Mesothelial cell of epicardium (in vitro differentiated cells): ENCODE data around the gene RCOR3. TPM values are rescaled to one million over a fixed set of nuclear protein-coding genes. Genes with fewer than 3 reads are reported as not detected.

Experiments
- DNase-seq, 2 experiments: peaks; one replicate each; pipeline ENCODE4 v3.0.0; 2021; ENCODE audit warnings: low spot score in 2 of 2; ENCODE audit not compliant: unreplicated experiment in 2 of 2
- H3K27ac Mint-ChIP-seq: 2 replicates; pipeline ENCODE4 v1.8.0; 2021; ENCODE audit warnings: mixed read lengths
- H3K27me3 Mint-ChIP-seq: 2 replicates; pipeline ENCODE4 v1.8.0; 2021; ENCODE audit warnings: low read depth, mixed read lengths
- H3K36me3 Mint-ChIP-seq: 2 replicates; pipeline ENCODE4 v1.8.0; 2021; ENCODE audit warnings: mixed read lengths
- H3K4me1 Mint-ChIP-seq: 2 replicates; pipeline ENCODE4 v1.8.0; 2021; ENCODE audit warnings: mixed read lengths
- H3K4me3 Mint-ChIP-seq: 2 replicates; pipeline ENCODE4 v1.8.0; 2021; ENCODE audit warnings: mild to moderate bottlenecking, moderate library complexity, mixed read lengths
- H3K9me3 Mint-ChIP-seq: 2 replicates; pipeline ENCODE4 v1.8.0; 2021; ENCODE audit warnings: mixed read lengths
- CTCF ChIP-seq: fragments of 200-600 bp; sonication (generic); IDR thresholded peaks from one replicate; pipeline ENCODE4 v1.5.0; 2021; ENCODE audit warnings: antibody characterized with exemption; ENCODE audit not compliant: unreplicated experiment
- total RNA-seq: library from RNA; stranded (reverse); gene quantifications from 3 replicates; pipeline ENCODE4 v1.2.1, GENCODE V29; 2021

Gene RCOR3
- total RNA-seq, 1 donor from 2014 or later = 78.7 TPM

- DNase-seq = no peak
- no peak for TF ChIP-seq CTCF
- no peak overlapping the region for H3K4me3 Mint-ChIP-seq
Observed at GRCh38 chr1:211332830-211333229, 73.7 kb downstream of the RCOR3 start.

GRCh38 chr1:211333906-211334305 is 74.7 kb downstream of the RCOR3 start:
- Mint-ChIP-seq H3K9me3 (no peaks in the 10 kb centered on the region), H3K4me1 (peaks cover 38% of the 10 kb centered on the region), H3K4me3 (no peak overlapping the region), H3K27ac (no peak overlapping the region), H3K27me3 (no peaks in the 10 kb centered on the region), H3K36me3 (no peaks in the 10 kb centered on the region)
- no peak for TF ChIP-seq CTCF
- DNase-seq = no peak

More at GRCh38 chr1:211332830-211333229, 73.7 kb downstream of the RCOR3 start:
- Mint-ChIP-seq H3K27ac (no peak overlapping the region), H3K9me3 (no peaks in the 10 kb centered on the region), H3K36me3 (no peaks in the 10 kb centered on the region), H3K4me1 (peaks cover 47% of the 10 kb centered on the region), H3K27me3 (no peaks in the 10 kb centered on the region)

- Mint-ChIP-seq H3K4me1 (peaks cover 28% of the 10 kb centered on the region), H3K27me3 (no peaks in the 10 kb centered on the region), H3K4me3 (no peak overlapping the region), H3K36me3 (no peaks in the 10 kb centered on the region), H3K9me3 (no peaks in the 10 kb centered on the region), H3K27ac (no peak overlapping the region)
- no peak for DNase-seq
- TF ChIP-seq CTCF = no peak
Observed at GRCh38 chr1:211334986-211335385, 75.8 kb downstream of the RCOR3 start.

- Mint-ChIP-seq H3K27me3 (no peaks in the 10 kb centered on the region), H3K4me3 (no peak overlapping the region), H3K36me3 (no peaks in the 10 kb centered on the region), H3K9me3 (no peaks in the 10 kb centered on the region), H3K4me1 (peaks cover 22% of the 10 kb centered on the region), H3K27ac (no peak overlapping the region)
- TF ChIP-seq CTCF = no peak
- DNase-seq = no peak
Observed at GRCh38 chr1:211335522-211336157, 76.5 kb downstream of the RCOR3 start.

GRCh38 chr1:211336161-211336560 is 77.0 kb downstream of the RCOR3 start:
- Mint-ChIP-seq H3K4me3 (no peak overlapping the region), H3K27me3 (no peaks in the 10 kb centered on the region), H3K27ac (no peak overlapping the region), H3K9me3 (no peaks in the 10 kb centered on the region), H3K36me3 (no peaks in the 10 kb centered on the region), H3K4me1 (peaks cover 18% of the 10 kb centered on the region)
- DNase-seq = no peak
- no peak for TF ChIP-seq CTCF

- H3K4me3 Mint-ChIP-seq = no peak overlapping the region
- H3K27ac Mint-ChIP-seq = no peak overlapping the region
- H3K9me3 Mint-ChIP-seq = no peaks in the 10 kb centered on the region
- no peaks in the 10 kb centered on the region for H3K27me3 Mint-ChIP-seq
- no peak for DNase-seq
- H3K4me1 Mint-ChIP-seq = peaks cover 14% of the 10 kb centered on the region
- no peak for TF ChIP-seq CTCF
- H3K36me3 Mint-ChIP-seq = no peaks in the 10 kb centered on the region
Observed at GRCh38 chr1:211336775-211337174, 77.6 kb downstream of the RCOR3 start.
